IPS-18a (cell line): Measurements from ENCODE around the gene SNX30.

Source experiments
- H3K27ac ChIP-seq: one replicate; pipeline ENCODE4 v1.5.1; 2013; ENCODE audit warnings: low read length
- H3K27me3 ChIP-seq: one replicate; pipeline ENCODE4 v1.6.1; 2013; ENCODE audit warnings: mild to moderate bottlenecking, low read length; ENCODE audit not compliant: control insufficient read depth, insufficient read depth
- H3K36me3 ChIP-seq: one replicate; pipeline ENCODE4 v1.6.1; 2013; ENCODE audit warnings: low read depth, low read length; ENCODE audit not compliant: control insufficient read depth
- H3K4me1 ChIP-seq: one replicate; pipeline ENCODE4 v1.6.1; 2013; ENCODE audit warnings: low read depth, low read length; ENCODE audit not compliant: control insufficient read depth
- H3K4me3 ChIP-seq: one replicate; pipeline ENCODE4 v1.5.1; 2013; ENCODE audit warnings: low read length
- H3K9ac ChIP-seq: one replicate; pipeline ENCODE4 v1.6.1; 2013; ENCODE audit warnings: mild to moderate bottlenecking, low read length, moderate library complexity
- H3K9me3 ChIP-seq: one replicate; pipeline ENCODE4 v1.6.1; 2013; ENCODE audit warnings: low read depth, low read length; ENCODE audit not compliant: control insufficient read depth

SNX30 gene

GRCh38 chr9:112765281-112765680, 14.7 kb downstream of the SNX30 start:
- Histone ChIP-seq H3K4me3 (no peak overlapping the region), H3K27me3 (no peaks in the 10 kb centered on the region)

GRCh38 chr9:112771359-112772214, 21.0 kb downstream of the SNX30 start:
- no peaks in the 10 kb centered on the region for H3K27me3 ChIP-seq
- no peak overlapping the region for H3K4me3 ChIP-seq
- no peak overlapping the region for H3K9ac ChIP-seq
- no peaks in the 10 kb centered on the region for H3K36me3 ChIP-seq
- H3K27ac ChIP-seq: no peak overlapping the region
- H3K9me3 ChIP-seq: no peaks in the 10 kb centered on the region
- peaks cover 21% of the 10 kb centered on the region for H3K4me1 ChIP-seq

More at GRCh38 chr9:112765281-112765680, 14.7 kb downstream of the SNX30 start:
- H3K9me3 ChIP-seq: peaks cover 4% of the 10 kb centered on the region
- H3K4me1 ChIP-seq: peaks cover 6% of the 10 kb centered on the region
- no peak overlapping the region for H3K27ac ChIP-seq
- H3K9ac ChIP-seq: no peak overlapping the region
- H3K36me3 ChIP-seq: no peaks in the 10 kb centered on the region

DNA sequence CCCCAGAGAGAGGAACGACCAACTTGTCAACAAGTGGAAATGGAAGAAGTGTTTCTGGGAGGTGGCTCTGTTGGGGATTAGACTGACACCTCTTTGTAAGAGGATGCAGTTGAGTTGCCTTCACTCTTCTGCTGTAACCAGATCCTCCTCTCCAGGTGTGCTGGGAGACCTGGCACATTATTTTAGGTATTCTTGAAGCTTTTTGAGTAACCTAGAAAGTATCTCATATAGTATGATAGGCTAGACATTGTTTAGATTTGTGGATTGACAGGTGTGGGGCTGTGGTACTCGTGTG, 21.6 kb downstream of the SNX30 start:
- Histone ChIP-seq H3K4me3 (no peak overlapping the region), H3K27ac (no peak overlapping the region), H3K9ac (no peak overlapping the region)

DNA sequence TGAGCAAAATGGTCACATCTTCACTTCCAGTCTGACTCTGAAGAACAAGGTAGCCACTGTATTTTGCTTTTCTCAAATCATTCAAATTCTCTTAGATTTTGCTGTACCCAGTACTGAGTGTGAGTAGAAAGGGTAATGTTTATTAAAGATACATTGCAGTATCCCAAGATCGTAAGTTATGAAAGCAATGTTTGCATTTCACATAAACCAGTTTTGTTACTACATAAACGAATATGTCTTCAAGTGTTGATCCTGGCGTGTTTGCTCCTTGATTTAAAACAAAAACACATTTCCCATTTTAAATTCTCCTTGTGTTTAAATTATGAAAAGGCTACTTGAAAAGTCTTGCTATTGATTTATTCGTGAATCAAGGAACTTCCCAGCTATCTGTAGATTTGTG, 22.0 kb downstream of the SNX30 start:
- no peaks in the 10 kb centered on the region for H3K36me3 ChIP-seq
- H3K9me3 ChIP-seq: no peaks in the 10 kb centered on the region
- peaks cover 21% of the 10 kb centered on the region for H3K4me1 ChIP-seq
- no peak overlapping the region for H3K27ac ChIP-seq
- no peak overlapping the region for H3K4me3 ChIP-seq
- H3K27me3 ChIP-seq: no peaks in the 10 kb centered on the region
- no peak overlapping the region for H3K9ac ChIP-seq

More for the DNA sequence above, 21.6 kb downstream of the SNX30 start:
- H3K4me1 ChIP-seq: peaks cover 21% of the 10 kb centered on the region
- H3K36me3 ChIP-seq: no peaks in the 10 kb centered on the region
- no peaks in the 10 kb centered on the region for H3K27me3 ChIP-seq
- H3K9me3 ChIP-seq: no peaks in the 10 kb centered on the region

DNA sequence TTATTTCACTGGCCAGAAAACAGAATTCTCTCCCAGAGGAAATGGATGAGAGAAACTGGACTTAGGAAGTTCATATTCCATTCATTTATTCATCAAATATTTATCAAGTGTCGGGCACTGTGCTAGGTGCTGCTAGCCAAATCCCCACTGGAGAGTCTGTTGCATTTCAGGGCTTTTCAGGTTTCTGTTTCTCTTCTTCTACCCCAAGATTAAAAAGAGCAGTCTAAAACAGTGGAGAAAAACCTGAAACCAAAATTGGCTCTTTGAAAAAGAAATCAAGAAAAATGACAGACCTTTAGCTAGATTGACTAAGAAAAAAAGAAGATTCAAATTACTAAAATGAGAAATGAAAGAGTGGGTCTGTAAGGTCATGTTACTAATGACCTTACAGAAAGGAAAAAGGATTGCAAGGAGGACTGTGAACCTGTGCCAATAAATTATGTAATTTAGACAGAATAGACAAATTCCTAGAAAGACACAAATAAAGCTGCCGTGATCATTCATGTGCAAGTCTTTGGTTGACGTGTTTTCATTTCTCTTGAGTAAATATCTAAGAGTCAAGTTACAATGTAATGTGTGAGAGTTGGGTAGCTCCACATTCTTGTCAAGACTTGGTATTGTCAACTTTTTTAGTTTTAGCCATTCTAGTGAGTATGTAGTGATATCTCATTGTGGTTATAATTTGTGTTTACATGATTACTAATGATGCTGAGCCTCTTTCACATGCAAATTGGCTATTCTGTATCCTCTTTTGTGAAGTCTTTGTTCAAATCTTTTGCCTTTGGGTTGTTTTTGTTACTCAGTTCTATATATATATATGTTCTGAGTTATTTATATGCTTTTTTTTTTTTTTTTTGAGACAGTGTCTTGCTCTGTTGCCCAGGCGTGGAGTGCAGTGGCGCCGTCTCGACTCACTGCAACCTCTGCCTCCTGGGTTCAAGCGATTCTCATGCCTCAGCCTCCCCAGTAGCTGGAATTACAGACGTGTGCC, 23.7 kb downstream of the SNX30 start:
- Histone ChIP-seq H3K27me3 (no peaks in the 10 kb centered on the region), H3K4me1 (peaks cover 21% of the 10 kb centered on the region), H3K36me3 (no peaks in the 10 kb centered on the region), H3K9me3 (no peaks in the 10 kb centered on the region), H3K27ac (no peak overlapping the region), H3K9ac (no peak overlapping the region), H3K4me3 (no peak overlapping the region)

DNA sequence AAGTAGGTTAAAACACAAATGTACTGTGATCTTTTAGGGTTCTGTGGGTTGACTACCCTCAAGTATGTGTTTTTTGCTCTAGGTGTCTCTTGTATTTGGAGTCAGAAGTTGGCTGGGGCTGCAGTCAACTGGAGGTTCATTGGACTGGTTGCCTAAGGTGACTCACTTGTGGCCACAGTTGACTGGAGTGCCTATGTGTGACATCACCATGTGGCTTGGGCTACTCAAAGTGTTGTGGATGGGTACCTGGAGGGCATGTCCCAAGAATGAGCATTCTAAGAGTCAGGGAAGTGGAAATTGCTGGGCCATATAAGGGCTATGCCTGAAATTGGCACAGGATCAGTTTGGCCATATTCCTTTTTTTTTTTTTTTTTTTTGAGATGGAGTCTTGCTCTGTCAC, 27.4 kb downstream of the SNX30 start:
- Histone ChIP-seq H3K9me3 (no peaks in the 10 kb centered on the region), H3K9ac (no peak overlapping the region), H3K27ac (no peak overlapping the region), H3K36me3 (no peaks in the 10 kb centered on the region), H3K27me3 (no peaks in the 10 kb centered on the region), H3K4me3 (no peak overlapping the region), H3K4me1 (no peaks in the 10 kb centered on the region)

GRCh38 chr9:112780450-112781036, 30.0 kb downstream of the SNX30 start:
- no peak overlapping the region for H3K27ac ChIP-seq
- H3K4me3 ChIP-seq: no peak overlapping the region
- H3K36me3 ChIP-seq: no peaks in the 10 kb centered on the region

DNA sequence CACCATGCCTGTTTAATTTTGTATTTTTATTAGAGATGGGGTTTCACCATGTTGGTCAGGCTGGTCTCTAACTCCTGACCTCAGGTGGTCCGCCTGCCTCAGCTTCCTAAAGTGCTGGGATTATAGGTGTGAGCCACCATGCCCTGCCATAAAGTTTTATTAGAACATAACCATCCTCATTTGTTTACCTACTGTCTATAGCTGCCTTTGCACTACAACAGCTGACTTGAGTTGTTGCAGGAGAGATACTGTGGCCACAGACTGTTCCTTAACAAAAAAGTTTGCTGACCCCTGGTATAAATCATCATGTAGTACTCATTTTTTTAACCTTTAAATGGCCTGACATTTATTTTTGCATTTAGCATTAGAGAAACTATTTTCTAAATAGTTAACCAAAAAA, 31.7 kb downstream of the SNX30 start:
- Histone ChIP-seq H3K4me1 (peaks cover 8% of the 10 kb centered on the region), H3K9me3 (no peaks in the 10 kb centered on the region), H3K27me3 (no peaks in the 10 kb centered on the region), H3K27ac (no peak overlapping the region), H3K4me3 (no peak overlapping the region), H3K9ac (no peak overlapping the region), H3K36me3 (no peaks in the 10 kb centered on the region)

More at GRCh38 chr9:112780450-112781036, 30.0 kb downstream of the SNX30 start:
- Histone ChIP-seq H3K9ac (no peak overlapping the region), H3K4me1 (peaks cover 8% of the 10 kb centered on the region), H3K9me3 (no peaks in the 10 kb centered on the region), H3K27me3 (no peaks in the 10 kb centered on the region)

GRCh38 chr9:112783551-112783954, 33.0 kb downstream of the SNX30 start:
- peaks cover 8% of the 10 kb centered on the region for H3K4me1 ChIP-seq
- no peak overlapping the region for H3K27ac ChIP-seq
- no peaks in the 10 kb centered on the region for H3K9me3 ChIP-seq
- no peaks in the 10 kb centered on the region for H3K27me3 ChIP-seq
- H3K9ac ChIP-seq: no peak overlapping the region
- H3K4me3 ChIP-seq: no peak overlapping the region
- H3K36me3 ChIP-seq: no peaks in the 10 kb centered on the region

- Histone ChIP-seq H3K36me3 (no peaks in the 10 kb centered on the region), H3K27ac (no peak overlapping the region), H3K4me1 (peaks cover 8% of the 10 kb centered on the region), H3K27me3 (no peaks in the 10 kb centered on the region), H3K4me3 (peak overlapping the region; percentile 38), H3K9me3 (no peaks in the 10 kb centered on the region), H3K9ac (no peak overlapping the region)
Measured at GRCh38 chr9:112784020-112784785, 33.6 kb downstream of the SNX30 start.

GRCh38 chr9:112785986-112786385, 35.4 kb downstream of the SNX30 start:
- Histone ChIP-seq H3K9me3 (no peaks in the 10 kb centered on the region), H3K9ac (no peak overlapping the region), H3K27ac (no peak overlapping the region), H3K4me1 (peaks cover 8% of the 10 kb centered on the region), H3K4me3 (no peak overlapping the region), H3K36me3 (no peaks in the 10 kb centered on the region), H3K27me3 (no peaks in the 10 kb centered on the region)
